GM19239 (cell line): Measurements from ENCODE around the gene HYLS1.
"Not testable (repeated sequence)": the region's sequence is repeated elsewhere in the genome, so short reads cannot be mapped to it uniquely, and the experiment has no call there.

Experiments used
- DNase-seq: peaks from one replicate; pipeline ENCODE4 v3.0.0; 2011; ENCODE audit warnings: low spot score; ENCODE audit not compliant: insufficient read length
- FAIRE-seq: peaks from 2 replicates; lab custom pipeline; 2011; peaks lifted over from hg19 to GRCh38; lab: Jason Lieb, UNC

HYLS1 gene, protein sequence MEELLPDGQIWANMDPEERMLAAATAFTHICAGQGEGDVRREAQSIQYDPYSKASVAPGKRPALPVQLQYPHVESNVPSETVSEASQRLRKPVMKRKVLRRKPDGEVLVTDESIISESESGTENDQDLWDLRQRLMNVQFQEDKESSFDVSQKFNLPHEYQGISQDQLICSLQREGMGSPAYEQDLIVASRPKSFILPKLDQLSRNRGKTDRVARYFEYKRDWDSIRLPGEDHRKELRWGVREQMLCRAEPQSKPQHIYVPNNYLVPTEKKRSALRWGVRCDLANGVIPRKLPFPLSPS

DNA sequence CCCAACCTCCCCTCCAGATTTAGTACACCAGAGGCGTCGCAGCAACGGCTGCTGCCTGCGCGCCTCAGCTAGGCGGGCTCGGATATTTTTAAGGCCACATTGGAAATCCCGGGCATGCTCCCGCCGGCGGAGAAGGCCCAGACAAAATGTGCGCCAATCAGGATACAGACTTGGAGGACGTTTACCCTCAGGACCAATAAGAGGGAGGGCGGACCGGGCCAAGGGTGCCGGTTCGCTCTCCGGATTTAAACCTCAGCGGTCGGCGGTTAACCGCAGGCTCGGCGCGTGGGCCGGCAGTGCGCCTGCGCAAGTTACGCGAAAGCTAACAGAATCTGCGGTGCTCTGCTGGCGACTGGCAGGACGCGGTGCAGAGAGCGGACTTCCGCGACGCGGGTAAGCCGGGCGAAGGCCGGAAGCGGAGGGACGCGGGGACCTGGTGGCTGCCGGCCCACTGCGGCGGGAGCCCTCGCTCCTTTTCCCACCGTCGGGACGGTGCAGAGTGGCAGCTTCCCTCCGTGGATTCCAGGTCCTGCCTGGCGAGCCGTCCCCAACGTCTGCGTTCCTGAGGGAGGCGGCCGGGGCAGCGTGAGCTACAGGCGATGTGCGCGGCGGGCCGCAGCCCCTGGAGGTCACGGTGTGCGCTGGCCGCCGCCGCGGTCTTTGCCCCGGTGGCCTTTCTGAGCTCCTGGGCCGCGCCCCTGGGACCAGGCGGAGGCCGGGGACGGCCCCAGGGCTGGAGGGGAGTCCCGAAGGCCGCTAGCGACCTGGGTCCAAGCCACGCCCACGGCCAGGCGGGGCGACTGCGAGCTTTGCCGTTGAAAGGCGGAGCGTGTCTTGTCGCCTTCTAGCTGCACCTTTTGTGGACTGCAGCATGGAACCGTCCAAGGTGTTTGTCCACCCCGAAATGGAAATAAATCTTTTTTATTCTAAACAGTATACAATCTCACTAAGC is at the start of gene HYLS1:
Gene HYLS1, plus strand, starts transcription at position 296 of the 952 bp plus-strand sequence. CDS start 11,701 bp downstream, outside the sequence.
- DNase-seq (peak; percentile 76), FAIRE-seq (peak; percentile 92)

DNA sequence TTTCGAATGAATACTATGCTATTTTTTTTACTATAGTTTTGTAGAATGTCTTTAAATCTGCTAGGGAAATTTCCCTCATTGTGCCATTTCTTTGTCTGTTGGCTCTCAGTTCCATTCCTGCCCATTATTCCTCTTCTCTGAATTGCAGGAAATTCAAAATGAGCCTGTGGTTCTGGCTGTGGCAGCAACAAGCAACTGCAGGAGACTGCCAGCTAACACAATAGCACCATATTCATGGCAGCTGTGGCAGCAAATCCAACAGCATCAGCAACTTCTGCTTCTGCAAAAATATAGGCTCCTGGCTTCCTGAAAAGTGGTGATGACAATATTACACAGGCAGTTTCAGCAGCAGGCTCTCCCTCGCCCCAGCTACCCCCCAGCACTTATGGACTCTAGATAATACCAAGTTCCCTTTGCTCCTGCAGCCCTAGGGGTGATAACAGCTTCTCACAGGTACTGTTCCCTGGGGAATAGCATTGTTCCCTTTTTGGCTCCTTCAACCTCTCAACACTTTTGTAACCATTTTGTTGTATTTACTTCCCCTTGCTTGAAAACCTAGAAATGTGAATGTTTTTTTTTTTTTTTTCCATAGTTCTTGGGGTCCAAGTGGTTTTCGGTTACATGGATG is 45.0 kb upstream of the HYLS1 start:
- FAIRE-seq, result no peak
- no peak for DNase-seq

DNA sequence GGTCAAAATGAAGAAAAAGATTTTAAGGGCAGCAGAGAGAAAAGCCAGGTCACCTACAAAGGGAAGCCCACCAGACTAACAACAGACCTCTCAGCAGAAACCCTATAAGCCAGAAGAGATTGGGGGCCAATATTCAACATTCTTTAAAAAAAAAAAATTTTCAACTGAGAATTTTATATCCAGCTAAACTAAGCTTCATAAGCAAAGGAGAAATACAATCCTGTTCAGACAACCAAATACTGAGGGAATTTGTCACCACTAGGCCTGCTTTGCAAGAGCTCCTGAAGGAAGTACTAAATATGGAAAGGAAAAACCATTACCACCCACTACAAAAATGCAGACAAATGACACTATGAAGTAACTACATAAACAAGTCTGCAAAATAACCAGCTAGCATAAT is 41.3 kb upstream of the HYLS1 start:
- FAIRE-seq, result no peak

DNA sequence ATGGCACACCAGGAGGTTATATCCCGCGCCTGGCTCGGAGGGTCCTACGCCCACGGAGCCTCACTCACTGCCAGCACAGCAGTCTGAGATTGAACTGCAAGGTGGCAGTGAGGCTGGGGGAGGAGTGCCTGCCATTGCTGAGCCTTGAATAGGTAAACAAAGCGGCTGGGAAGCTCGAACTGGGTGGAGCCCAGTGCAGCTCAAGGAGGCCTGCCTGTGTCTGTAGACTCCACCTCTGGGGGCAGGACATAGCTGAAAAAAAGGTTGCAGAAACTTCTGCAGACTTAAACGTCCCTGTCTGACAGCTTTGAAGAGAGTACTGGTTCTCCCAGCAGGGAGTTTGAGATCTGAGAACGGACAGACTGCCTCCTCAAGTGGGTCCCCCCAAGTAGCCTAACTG is 29.8 kb upstream of the HYLS1 start:
- not testable (repeated sequence) for FAIRE-seq, DNase-seq

More for the DNA sequence above, 41.3 kb upstream of the HYLS1 start:
- DNase-seq, result no peak

DNA sequence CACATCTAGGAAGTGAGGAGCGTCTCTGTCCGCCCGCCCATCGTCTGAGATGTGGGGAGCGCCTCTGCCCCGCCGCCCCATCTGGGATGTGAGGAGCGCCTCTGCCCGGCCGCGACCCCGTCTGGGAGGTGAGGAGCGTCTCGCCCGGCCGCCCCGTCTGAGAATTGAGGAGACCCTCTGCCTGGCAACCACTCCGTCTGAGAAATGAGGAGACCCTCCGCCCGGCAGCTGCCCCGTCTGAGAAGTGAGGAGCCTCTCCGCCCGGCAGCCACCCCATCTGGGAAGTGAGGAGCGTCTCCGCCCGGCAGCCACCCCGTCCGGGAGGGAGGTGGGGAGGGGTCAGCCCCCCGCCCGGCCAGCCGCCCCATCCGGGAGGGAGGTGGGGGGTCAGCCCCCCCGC is 24.7 kb upstream of the HYLS1 start:
- FAIRE-seq, DNase-seq: not testable (repeated sequence)

DNA sequence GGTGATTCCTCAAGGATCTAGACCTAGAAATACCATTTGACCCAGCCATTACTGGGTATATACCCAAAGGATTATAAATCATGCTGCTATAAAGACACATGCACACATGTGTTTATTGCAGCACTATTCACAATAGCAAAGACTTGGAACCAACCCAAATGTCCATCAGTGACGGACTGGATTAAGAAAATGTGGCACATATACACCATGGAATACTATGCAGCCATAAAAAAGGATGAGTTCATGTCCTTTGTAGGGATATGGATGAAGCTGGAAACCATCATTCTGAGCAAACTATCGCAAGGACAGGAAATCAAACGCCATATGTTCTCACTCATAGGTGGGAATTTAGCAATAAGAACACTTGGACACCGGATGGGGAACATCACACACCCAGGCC is 22.1 kb upstream of the HYLS1 start:
- not testable (repeated sequence) for FAIRE-seq, DNase-seq

DNA sequence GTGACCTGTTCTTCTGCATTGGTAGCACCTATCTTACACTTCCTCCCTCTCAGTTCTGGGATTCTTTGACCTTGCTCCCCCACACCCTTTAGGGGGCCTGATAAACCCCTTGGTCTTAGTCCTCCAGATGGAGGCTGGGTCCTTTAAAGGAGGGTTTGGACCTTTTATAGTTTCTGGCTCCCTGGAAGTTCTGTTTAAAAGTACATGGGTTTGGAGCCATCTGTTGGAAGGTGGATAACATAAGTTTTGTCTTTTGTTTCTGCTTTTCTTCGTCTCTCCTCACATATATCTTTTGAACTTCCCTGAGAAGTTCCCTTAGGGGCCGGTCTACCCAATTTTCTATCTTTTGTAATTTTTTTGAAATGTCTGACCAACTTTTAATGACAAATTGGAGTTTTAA is 17.9 kb upstream of the HYLS1 start:
- DNase-seq (no peak), FAIRE-seq (no peak)

DNA sequence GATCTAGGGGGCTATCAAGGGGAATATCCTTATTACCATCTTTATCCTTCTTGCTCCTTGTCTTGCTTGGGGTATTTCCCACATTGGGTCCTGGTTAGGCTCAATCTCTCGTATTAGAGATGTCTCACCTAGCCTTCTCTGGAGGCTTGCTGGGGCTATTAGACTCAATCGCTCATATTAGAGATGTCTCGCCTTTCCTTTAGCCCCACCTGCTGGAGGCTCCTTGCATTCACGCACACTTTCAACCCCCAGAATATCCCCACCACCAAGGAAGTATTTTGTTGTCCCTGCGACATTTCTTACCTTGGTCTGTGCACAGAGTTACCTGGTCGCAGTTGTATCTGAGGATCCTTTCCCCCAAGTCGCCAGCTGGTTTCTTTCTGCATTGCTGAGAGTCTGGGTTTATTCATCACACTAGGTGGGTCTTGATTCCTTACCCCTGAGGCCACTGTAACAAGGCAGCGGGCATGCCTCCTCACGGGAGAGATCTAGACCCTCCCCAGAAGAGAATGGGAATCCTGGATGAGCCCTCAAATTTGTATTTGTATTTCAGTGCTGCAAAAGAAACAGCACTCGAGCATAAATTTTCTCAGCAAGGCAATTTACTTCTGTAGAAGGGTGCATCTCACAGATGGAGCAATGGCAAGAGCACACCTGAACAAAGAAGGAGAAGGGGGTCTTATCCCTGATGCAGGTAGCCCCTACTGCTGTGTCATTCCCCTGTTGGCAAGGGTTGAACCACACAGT is 15.9 kb upstream of the HYLS1 start:
- FAIRE-seq (no peak), DNase-seq (peak; percentile 9)

DNA sequence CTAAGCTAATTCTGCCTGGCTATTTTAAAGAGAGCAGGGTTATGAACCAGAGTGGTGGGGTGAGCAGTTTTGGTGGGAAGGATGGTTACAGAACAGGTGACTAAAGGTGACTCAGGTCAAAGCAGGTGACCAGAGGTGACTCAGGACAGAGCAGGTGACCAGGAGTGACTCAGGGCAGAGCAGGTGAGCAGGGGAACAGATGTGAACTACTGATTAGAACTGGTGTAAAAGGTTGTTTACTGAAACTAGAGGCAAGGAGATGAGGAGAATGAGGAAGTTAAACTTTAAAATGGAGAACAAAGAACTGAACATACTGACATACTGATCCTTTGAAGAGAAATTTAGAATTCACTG is 15.4 kb upstream of the HYLS1 start:
- no peak for DNase-seq
- no peak for FAIRE-seq

DNA sequence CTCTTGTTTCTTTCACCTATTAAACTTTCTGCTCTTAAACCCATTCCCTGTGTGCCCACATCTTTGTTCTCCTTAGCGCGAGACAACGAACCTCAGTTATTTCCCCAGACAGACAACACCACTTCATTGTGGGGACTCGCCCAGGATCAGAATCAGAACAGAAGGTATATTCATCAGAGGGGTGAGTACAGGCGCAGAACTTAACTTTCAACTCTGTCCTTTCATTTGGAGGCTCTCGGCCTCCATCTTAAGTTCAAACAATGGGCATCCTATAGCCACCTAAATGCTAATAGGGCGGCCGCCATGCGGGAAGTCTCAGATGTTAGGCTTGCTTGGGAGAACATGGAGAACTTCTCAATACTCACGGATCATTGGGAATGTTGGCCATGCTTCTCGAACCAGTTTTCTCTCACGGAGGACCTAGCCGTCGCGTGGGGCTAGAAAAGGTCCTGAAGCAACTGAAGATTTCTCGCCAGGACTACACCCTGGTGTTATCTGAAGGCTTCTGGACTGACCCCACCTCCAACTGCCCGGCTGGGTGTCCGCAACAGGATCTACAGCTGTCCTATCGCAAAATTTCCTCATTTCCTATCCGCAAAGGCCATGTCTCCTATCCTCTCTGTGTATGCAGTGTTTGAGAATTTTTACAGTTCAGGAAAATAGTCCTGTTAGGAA is 13.4 kb upstream of the HYLS1 start:
- FAIRE-seq, result no peak

DNA sequence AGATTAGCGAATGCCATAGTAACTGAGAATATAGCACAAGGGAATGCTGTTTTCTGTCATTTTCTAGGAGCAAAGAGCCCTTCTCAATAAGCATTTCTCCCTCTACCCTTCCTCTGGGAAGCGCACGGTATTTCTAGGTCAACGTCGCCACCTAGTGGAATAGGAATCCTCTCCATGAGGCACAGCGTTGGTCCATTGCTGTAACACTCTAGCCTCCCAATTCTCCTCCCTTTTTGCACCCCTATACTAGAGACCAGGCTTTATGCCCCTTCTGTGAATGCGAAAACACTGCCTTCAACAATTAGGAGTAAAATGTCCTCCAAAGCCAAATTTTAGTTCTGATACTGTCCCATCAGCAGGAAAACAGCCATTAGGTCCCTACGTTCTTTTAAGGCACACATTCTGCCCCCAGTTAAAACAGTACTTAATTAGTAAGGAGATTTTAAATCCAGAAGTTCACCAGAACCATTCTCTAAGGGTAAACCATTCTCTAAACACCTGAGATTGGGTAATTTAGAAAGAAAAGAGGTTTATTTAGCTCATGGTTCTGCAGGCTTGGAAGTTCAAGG is 12.8 kb upstream of the HYLS1 start:
- DNase-seq (peak; percentile 24), FAIRE-seq (peak; percentile 92)

More for the DNA sequence above, 13.4 kb upstream of the HYLS1 start:
- DNase-seq, result no peak

DNA sequence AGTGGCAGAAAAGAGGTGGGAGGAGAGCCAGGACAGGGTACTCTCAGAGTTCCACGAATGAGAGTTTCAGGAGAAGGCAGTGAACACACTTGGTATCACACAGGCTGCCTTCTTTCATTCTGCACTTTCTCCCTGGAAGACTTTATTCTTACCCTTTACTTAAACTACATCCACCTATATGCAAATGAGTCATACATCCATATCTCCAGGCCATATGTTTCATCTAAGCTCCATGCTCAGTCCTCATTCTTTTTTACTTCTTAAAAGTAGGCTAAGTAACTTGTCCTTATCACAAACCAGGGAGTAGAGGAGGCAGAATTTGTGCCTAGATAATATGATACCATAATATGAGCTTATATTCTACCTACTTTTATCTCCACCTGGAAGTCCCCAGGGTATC is 6.2 kb upstream of the HYLS1 start:
- no peak for FAIRE-seq
- DNase-seq, result no peak

DNA sequence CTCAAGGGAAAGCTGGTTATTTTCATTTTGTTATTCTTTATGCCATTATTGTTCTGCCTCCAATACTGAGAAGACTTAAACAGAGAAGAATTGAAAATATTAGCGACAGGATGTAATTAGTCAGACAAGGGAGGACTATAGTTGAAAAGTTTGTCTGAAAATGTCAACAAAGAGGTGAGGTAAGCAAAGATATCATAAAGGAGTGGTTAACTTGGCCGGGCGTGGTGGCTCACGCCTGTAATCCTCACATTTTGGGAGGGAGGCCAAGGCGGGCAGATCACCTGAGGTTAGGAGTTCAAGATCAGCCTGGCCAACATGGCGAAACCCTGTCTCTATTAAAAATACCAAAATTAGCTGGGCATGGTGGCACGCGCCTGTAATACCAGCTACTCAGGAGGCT is 4.1 kb upstream of the HYLS1 start:
- no peak for DNase-seq
- FAIRE-seq, result no peak

DNA sequence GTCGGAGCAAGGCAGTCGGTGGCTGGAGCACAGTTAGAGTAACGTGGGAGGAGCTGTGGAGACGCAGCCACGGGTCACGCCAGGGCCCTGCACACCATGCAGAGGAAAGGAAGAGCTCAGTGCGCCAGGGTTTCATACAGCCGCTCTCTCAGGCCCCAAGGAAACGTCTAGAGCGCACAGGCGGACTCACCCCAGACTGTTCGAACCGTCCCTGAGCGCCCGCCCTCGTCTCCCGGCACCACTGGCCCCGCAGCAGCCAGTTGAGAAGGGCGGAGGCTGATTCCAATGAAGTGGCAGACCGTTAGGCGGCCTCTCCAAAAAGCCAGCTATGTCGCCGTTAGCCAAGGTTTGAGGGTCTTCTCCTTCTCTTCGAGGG is 483 bp upstream of the HYLS1 start:
- DNase-seq (peak; percentile 18), FAIRE-seq (no peak)

DNA sequence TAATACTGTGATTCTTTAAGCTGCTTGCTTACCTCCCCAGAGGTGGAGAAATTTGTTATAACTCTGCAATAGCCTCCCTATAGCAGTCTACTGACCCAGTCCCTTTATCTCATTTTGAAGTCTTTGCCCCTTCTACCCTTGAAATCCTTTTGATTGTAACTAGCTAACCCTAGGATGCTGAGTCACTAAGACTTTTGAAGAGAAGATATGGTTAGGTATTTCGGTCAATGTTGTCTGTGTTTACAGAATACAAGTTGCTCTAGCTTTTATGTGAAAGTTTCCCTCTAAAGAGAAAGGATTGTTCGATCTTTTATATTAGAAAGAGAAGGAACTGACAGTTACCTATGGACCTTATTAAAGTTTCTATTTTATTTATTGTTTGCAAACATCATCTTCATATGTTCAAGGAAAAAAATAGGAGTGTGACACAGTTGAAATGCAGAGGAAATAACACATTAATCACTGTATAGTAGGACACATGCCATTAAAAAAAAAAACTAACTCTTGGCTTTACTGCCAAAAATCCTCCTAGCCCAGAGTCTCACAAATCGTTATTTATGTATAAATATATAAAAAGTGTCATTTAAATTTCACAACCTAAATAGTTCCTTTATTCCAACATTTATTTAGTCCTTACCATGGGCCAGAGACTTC is 3.1 kb downstream of the HYLS1 start:
- FAIRE-seq (no peak), DNase-seq (no peak)

DNA sequence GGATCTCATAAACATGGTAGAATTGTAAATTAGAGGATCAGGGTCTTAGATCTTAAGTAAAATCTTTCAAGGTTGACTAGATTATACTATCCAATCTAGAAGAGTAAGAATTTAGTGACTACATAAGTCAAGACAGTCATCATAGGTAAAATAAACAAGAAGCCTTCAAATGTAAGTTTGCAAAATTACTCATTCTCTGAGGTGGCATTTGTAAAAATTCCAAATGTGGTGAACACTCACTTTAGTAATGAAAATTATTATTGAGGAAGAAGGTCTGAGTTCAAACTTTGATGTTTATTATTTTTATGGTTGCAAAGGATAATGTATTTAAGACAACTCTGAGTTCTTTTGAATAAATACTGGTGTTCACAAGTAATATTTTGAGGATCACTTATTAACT is 4.6 kb downstream of the HYLS1 start:
- no peak for DNase-seq
- no peak for FAIRE-seq

DNA sequence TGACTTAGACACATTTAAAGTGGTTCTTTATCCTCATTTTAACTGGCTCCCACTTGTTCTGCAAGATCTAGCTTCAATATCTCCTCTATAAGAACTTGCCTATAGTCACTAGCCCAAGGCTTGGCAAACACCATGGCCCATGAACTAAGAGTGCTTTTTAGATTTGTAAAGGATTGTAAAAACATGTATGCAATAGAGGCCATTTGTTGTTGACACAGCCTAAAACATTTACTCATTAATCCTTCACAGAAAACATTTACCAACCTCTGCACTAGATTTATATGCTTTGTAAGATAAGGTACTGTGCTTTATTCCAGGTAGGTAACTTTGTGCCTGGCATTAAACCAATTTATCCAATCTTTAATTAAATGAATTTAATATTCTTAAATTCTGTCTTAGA is 5.5 kb downstream of the HYLS1 start:
- no peak for FAIRE-seq
- DNase-seq, result no peak

DNA sequence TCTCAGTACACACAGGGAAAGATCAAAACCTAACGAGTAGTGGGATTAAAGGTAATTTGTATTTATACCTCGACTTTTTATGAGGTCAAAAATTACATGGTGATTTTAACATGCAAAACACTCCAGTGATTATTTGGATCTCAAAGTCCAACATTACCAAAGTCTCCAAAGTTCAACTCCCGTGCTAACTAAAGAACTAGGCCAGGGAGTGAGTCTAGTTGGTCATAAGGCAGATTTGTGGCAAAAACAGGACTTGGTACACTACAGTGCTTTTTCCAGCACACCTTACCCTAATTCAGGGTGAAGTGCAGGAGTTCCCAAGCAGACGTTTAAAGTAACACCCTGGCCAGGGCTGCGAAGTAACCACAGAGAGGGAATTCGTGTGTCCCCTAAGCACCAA is 14.4 kb downstream of the HYLS1 start:
- no peak for FAIRE-seq
- DNase-seq, result no peak
